Activated CD8-positive, alpha-beta memory T cell treated with anti-CD3 and anti-CD28 coated beads, Interleukin-2, amount 50 U/mL, for 1 hour (primary cell): ENCODE measurements around the gene SOX18.

Source experiments
- DNase-seq: peaks from one replicate; pipeline ENCODE4 v3.0.0-alpha.2; 2020; ENCODE audit errors: extremely low read depth

SOX18 gene

GRCh38 chr20:64038565-64039292 lies 10.7 kb downstream of the SOX18 start:
- DNase-seq, result peak; percentile 40

DNA sequence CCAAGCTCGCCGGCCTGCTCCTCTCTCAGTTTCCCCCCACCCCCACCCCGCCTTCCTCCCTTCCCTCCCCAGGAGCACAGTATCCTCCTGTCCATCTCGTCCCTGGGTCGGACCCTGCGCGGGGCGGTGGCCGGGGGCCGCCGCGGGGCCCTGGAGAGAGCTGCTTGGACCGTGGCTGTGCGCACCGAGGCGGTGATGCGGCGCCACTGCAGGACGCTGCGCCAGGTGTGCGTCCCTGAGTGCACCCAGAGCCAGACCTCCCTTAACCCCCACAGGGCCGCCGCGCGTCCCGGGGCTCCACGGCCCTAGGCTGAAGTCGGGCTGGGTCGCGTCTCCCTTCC lies 11.2 kb downstream of the SOX18 start:
- DNase-seq, result no peak

DNA sequence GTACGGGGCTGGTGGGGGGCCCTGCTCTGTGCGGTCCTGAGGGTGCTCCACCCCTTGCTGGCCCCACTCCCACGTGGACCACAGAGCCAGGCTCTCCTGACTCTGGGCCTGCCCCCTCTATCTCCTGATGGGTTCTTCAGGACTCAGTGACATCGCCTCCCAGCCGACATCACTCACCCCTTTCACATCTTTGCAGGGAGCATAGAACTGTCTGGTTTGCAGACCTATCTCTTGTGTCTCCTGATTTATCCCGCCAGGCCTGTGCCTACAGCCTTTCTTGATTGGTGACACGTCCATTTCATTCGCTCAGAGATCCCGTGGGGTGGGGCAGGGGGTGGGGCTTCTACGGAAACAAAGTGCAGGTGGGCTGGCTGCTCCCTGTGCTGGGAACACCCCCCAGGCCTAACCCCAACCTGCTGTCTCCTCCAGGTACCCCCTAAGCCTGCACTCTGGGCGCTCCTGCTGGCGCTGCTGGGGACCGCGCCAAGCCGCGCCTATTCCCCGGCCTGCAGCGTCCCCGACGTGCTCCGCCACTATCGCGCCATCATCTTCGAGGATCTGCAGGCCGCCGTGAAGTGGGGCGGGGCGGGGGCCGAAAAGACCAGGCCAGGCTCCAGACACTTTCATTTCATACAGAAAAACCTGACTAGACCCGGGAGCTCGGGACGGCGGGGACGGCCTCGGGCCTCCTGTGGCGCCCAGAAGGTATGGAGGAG lies 11.8 kb downstream of the SOX18 start:
- DNase-seq, result no peak

- DNase-seq, result no peak
Observed at GRCh38 chr20:64037199-64037497, 12.3 kb downstream of the SOX18 start.

DNA sequence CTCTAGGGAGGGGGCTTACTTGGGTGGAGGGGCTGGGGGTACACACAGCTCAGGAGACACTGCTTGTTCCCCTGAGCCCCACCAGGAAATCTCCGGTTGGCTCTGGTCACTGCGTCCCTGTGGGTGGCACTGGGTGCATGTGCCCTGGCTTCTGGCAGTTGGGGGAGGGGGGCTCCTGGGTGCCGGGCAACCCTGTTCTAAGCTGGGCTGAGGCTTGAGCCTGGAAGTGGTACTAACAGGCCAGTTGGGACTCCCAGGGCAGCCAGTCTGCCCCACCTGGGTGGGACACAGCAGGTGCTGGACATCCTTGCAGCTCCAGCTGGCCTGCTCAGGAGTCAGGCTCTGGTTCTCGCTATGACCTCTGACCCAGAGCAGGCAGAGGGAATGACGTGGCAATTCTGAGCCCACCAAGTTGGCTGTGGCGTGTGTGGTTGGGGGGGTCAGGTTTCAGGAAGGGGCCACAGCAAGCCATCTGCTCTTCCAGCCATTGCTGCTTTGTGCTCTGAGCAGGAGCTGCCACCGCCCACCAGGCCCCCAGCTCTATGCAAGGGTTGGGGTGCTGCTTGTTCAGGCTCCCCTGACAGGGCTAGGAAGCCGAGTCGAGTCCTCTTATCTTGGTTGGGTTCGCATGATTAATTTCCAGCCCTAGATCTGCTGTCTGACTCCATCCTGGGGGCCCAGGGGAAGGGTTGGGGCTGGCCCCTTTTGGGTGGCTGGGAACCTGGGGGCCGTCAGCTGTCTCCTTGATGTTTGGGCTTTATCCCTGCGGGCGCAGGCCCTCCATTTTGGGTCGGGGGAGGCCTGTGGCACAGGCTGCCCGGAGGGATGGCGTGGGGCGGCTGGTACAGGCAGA lies 12.9 kb downstream of the SOX18 start:
- DNase-seq, result no peak

GRCh38 chr20:64035933-64036345 lies 13.5 kb downstream of the SOX18 start, which contains the start of gene C20orf204:
Gene C20orf204, plus strand, starts transcription at chr20:64036182. Its CDS starts 142 bp downstream, at chr20:64036324.
- no peak for DNase-seq

GRCh38 chr20:64035066-64035932 lies 14.1 kb downstream of the SOX18 start:
- peak; percentile 31 for DNase-seq

GRCh38 chr20:64033981-64034493 lies 15.4 kb downstream of the SOX18 start:
- DNase-seq, result no peak

DNA sequence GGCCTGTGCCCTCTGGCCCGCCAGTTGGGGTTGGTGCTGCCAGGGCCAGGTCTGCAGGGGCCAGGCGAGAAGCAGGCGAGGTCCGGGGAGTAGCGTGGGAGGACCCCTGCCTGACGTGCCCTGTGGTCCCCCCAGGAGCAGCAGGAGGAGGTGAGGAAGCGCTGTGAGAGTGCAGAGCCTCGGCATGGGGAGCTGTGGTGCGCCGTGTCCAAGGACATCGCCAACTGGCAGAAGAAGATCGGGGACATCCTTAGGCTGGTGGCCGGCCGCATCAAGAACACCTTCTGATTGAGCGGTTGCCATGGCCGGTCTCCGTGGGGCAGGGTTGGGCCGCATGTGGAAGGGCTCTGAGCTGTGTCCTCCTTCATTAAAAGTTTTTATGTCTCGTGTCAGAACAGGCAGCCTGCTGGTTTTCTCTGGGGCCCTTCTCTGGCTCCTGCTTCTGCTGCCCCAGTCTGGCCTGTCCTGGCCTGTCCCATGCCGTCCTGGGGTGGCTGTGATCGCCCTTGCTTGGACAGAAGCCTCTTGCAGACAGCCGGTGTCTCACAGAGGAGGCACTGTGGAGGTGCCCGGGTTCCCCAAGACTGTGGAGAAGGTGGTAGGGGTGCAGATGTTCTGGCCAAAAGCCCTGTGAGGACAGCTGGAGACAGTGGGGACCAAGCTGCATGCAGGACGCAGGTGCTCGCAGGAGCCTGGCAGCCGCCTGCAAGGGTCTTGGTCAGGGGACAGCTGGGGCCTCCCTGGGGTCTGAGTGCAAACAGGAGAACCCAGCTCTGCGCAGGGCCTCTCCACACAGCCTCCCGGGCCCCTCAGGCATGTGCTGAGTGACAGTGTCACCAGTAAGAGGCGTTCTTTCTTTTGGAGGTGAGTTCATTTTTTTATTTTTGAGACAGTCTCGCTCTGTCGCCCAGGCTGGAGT lies 16.5 kb downstream of the SOX18 start:
- no peak for DNase-seq

DNA sequence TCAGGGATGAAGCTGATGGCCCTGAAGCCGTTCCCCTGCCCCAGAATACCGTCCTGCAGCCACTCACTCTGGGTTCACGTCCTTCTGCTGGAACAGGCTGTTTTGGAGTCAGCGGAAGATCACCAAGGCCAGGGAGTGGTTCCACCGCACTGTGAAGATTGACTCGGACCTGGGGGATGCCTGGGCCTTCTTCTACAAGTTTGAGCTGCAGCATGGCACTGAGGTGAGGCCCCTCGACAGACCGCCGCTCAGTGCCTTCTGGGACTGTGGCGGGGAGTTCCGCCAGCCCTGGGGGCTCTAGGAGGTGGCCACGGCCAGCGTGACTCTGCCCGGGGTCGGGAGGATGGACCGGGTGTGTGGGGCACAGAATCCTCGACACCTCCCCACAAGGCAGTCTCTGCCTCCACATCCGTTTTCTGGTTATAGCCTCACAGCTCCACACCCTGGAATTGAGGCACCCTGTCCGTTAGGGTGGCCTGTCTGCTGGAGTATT lies 17.6 kb downstream of the SOX18 start:
- no peak for DNase-seq

GRCh38 chr20:64030371-64031134 lies 18.9 kb downstream of the SOX18 start:
- no peak for DNase-seq

DNA sequence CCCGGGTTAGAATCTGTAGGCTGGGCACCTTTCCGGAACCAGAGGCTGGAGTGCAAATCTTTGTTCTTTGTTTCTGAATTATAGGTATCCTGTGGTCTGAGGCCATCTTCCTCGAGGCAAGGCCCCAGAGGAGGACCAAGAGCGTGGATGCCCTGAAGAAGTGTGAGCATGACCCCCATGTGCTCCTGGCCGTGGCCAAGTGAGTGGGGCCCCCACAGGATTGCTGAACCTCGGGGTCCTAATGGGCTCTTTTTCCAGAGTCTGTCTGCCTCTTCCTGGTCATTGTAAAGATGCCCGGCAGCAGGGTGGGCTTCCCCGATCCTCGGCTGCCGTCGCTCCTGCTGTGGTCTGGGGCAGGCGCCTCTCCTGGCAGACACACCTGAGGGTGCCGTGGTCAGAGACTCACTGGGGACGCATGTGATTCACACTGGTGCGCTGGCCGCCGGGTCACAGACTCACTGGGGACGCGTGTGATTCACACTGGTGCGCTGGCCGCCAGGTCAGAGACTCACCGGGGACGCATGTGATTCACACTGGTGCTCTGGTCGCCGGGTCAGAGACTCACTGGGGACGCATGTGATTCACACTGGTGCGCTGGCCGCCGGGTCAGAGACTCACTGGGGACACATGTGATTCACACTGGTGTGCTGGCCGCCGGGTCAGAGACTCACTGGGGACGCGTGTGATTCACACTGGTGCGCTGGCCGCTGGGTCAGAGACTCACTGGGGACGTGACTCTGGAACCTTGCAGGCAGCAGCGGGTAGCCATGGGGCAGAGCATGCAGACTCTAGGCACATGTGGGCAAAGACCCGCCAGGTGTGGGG lies 19.9 kb downstream of the SOX18 start:
- no peak for DNase-seq

GRCh38 chr20:64027981-64028685 lies 21.3 kb downstream of the SOX18 start:
- no peak for DNase-seq

- no peak for DNase-seq
Observed at GRCh38 chr20:64025826-64026412, 23.5 kb downstream of the SOX18 start.

- DNase-seq, result no peak
Observed at GRCh38 chr20:64025101-64025825, 24.2 kb downstream of the SOX18 start.

DNA sequence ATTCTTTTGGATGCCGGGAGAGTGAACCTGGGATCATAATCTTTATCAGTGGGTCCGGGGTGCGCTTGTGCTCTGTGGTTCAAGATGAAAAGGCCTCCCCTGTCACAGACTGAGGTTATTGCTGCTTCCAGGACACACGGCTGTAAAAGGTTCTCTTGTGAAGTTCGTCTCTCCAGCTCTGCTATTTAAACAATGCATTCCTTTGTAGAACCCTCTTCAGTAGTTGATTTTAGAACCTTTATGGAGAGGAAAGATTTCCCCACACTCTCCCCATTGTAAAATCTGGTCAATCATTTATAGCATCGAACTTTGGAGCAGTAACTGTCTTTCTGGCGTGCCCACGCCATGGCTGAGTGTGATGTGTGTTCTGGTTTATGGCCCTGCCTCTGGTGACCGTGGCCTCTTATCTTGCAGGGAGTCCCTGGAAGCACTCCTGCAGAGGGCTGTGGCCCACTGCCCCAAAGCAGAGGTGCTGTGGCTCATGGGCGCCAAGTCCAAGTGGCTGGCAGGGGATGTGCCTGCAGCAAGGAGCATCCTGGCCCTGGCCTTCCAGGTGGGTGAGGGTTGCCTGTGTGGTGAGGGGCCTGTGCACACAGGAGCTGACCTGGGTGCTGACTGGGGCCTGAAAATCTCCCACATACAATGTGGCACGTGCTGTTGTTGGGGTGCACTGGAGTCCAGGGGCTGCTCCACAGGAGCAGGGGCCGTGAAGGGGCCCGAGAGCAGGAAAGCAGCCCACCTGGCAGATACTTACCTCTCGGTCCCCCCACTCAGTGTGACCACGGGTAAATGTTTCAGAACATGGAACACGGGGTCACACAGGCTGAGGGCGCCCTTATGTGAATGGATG lies 25.1 kb downstream of the SOX18 start:
- DNase-seq, result no peak
